C4-2B (cell line): ENCODE data around the gene ABI1.

Source experiments
- H3K27ac ChIP-seq: fragments of 450-650 bp; 2 replicates; pipeline ENCODE4 v1.5.1; 2017
- CTCF ChIP-seq: fragments of 450-650 bp; conservative IDR thresholded peaks from 2 replicates; pipeline ENCODE4 v1.5.1; 2017; ENCODE audit warnings: mild to moderate bottlenecking
- ZFX ChIP-seq: fragments of 450-650 bp; IDR thresholded peaks from 2 replicates; pipeline ENCODE4 v1.6.1; 2017

Gene ABI1

GRCh38 chr10:26809973-26810372 lies 50.8 kb downstream of the ABI1 start:
- TF ChIP-seq CTCF: no peak
- no peak for TF ChIP-seq ZFX
- H3K27ac ChIP-seq: peak overlapping the region; percentile 36; the same call in 1 of the 2 replicates

GRCh38 chr10:26807532-26807931 lies 53.2 kb downstream of the ABI1 start:
- TF ChIP-seq ZFX: no peak
- no peak for TF ChIP-seq CTCF
- H3K27ac ChIP-seq: no peak overlapping the region

GRCh38 chr10:26806557-26806956 lies 54.2 kb downstream of the ABI1 start:
- no peak for TF ChIP-seq ZFX
- H3K27ac ChIP-seq: no peak overlapping the region

GRCh38 chr10:26805567-26806245 lies 55.1 kb downstream of the ABI1 start:
- TF ChIP-seq CTCF (no peak), ZFX (no peak)
- H3K27ac ChIP-seq: no peak overlapping the region

- TF ChIP-seq CTCF: no peak
- no peak for TF ChIP-seq ZFX
These were observed 56.1 kb downstream of the ABI1 start for GRCh38 chr10:26804418-26805393.

GRCh38 chr10:26803849-26804248 lies 56.9 kb downstream of the ABI1 start:
- no peak overlapping the region for H3K27ac ChIP-seq
- no peak for TF ChIP-seq CTCF
- TF ChIP-seq ZFX: no peak

More at GRCh38 chr10:26804418-26805393, 56.1 kb downstream of the ABI1 start:
- H3K27ac ChIP-seq: no peak overlapping the region

GRCh38 chr10:26802527-26802926 lies 58.2 kb downstream of the ABI1 start:
- TF ChIP-seq CTCF (no peak), ZFX (no peak)
- H3K27ac ChIP-seq: no peak overlapping the region
